ENCODE measurements around the gene LITAF.

DNA sequence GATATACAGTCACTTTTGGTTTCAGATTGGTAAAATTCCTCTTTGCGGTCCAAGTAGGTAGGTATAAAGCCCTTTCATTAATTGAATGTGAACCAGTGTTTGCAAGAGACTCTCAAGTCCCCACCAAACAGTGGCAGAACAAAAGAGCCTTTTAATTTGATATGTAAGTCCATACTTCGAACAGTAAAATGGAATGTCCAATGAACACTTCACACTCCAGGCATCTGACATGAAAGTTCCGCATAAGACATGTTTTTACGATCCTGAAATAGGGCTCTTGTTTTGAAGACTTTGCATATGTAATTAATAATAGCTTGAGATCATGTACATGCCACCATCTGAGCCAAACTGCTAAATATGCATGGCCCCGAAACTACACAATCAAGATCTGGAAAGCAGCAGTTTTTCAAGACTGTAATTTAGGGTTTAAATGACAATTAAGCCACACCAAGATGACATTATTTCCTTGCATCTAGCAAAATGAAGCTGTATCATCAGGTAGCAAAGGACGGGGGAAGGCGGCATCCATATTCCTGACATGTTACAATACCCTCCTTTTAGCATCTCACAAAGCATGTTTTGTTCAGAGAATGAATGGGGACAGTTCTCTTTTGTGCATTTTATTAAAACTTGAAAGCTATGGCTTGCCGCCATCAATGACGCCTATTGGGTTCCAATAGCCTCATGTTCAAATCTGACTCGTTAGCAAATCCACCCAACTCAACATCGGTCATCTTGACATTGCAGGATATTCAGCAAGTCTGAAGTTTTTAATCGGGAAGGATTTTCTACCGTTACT, 39.4 kb downstream of the LITAF start:
- TF ChIP-seq, protein P1, sequence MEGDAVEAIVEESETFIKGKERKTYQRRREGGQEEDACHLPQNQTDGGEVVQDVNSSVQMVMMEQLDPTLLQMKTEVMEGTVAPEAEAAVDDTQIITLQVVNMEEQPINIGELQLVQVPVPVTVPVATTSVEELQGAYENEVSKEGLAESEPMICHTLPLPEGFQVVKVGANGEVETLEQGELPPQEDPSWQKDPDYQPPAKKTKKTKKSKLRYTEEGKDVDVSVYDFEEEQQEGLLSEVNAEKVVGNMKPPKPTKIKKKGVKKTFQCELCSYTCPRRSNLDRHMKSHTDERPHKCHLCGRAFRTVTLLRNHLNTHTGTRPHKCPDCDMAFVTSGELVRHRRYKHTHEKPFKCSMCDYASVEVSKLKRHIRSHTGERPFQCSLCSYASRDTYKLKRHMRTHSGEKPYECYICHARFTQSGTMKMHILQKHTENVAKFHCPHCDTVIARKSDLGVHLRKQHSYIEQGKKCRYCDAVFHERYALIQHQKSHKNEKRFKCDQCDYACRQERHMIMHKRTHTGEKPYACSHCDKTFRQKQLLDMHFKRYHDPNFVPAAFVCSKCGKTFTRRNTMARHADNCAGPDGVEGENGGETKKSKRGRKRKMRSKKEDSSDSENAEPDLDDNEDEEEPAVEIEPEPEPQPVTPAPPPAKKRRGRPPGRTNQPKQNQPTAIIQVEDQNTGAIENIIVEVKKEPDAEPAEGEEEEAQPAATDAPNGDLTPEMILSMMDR (IDR thresholded peaks at IDR 0.05; ENCODE audit: low read depth, low read length, missing input control): no peak
- TF ChIP-seq TAF1 (conservative IDR thresholded peaks at IDR 0.05): no peak
- no peak for TF ChIP-seq YY1 (IDR thresholded peaks at IDR 0.05)
- TF ChIP-seq, protein P2, sequence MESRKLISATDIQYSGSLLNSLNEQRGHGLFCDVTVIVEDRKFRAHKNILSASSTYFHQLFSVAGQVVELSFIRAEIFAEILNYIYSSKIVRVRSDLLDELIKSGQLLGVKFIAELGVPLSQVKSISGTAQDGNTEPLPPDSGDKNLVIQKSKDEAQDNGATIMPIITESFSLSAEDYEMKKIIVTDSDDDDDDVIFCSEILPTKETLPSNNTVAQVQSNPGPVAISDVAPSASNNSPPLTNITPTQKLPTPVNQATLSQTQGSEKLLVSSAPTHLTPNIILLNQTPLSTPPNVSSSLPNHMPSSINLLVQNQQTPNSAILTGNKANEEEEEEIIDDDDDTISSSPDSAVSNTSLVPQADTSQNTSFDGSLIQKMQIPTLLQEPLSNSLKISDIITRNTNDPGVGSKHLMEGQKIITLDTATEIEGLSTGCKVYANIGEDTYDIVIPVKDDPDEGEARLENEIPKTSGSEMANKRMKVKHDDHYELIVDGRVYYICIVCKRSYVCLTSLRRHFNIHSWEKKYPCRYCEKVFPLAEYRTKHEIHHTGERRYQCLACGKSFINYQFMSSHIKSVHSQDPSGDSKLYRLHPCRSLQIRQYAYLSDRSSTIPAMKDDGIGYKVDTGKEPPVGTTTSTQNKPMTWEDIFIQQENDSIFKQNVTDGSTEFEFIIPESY (IDR thresholded peaks at IDR 0.05): no peak
- TF ChIP-seq, protein P3, sequence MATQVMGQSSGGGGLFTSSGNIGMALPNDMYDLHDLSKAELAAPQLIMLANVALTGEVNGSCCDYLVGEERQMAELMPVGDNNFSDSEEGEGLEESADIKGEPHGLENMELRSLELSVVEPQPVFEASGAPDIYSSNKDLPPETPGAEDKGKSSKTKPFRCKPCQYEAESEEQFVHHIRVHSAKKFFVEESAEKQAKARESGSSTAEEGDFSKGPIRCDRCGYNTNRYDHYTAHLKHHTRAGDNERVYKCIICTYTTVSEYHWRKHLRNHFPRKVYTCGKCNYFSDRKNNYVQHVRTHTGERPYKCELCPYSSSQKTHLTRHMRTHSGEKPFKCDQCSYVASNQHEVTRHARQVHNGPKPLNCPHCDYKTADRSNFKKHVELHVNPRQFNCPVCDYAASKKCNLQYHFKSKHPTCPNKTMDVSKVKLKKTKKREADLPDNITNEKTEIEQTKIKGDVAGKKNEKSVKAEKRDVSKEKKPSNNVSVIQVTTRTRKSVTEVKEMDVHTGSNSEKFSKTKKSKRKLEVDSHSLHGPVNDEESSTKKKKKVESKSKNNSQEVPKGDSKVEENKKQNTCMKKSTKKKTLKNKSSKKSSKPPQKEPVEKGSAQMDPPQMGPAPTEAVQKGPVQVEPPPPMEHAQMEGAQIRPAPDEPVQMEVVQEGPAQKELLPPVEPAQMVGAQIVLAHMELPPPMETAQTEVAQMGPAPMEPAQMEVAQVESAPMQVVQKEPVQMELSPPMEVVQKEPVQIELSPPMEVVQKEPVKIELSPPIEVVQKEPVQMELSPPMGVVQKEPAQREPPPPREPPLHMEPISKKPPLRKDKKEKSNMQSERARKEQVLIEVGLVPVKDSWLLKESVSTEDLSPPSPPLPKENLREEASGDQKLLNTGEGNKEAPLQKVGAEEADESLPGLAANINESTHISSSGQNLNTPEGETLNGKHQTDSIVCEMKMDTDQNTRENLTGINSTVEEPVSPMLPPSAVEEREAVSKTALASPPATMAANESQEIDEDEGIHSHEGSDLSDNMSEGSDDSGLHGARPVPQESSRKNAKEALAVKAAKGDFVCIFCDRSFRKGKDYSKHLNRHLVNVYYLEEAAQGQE (IDR thresholded peaks at IDR 0.05): no peak
- no peak for TF ChIP-seq RAD21 (IDR thresholded peaks at IDR 0.05)
- TF ChIP-seq, protein P4, sequence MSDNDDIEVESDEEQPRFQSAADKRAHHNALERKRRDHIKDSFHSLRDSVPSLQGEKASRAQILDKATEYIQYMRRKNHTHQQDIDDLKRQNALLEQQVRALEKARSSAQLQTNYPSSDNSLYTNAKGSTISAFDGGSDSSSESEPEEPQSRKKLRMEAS (IDR thresholded peaks at IDR 0.05): no peak
- TF ChIP-seq NR2F2 (IDR thresholded peaks at IDR 0.05): no peak
- TF ChIP-seq GABPA (IDR thresholded peaks at IDR 0.05 in 1 of 2, conservative IDR thresholded peaks at IDR 0.05 in 1 of 2): no peak
- TF ChIP-seq EGR1 (IDR thresholded peaks at IDR 0.05; ENCODE audit: low read depth in 2 of 2): no peak
- no peak for TF ChIP-seq JUND (IDR thresholded peaks at IDR 0.05)
- no peak for TF ChIP-seq HNF4A (conservative IDR thresholded peaks at IDR 0.05)
- TF ChIP-seq FOXA1 (IDR thresholded peaks at IDR 0.05): no peak
- no peak for TF ChIP-seq HNF4G (IDR thresholded peaks at IDR 0.05)
